Measurements from ENCODE around the gene TCOF1. TPM values are rescaled to one million over a fixed set of nuclear protein-coding genes. Genes with fewer than 3 reads are reported as not detected.

Gene TCOF1
- total RNA-seq, 1 donor from 2014 or later = 8.3 TPM

Other genes starting within 250 kb of the TCOF1 start
- 5.4 and 9.5 TPM in 2 replicates for gene PDGFRB, start 201.9 kb upstream of the TCOF1 start, total RNA-seq
- under 0.01 TPM in 1 of 2 replicates, not detected in the other for gene CDX1, start 190.9 kb upstream of the TCOF1 start, total RNA-seq
- gene SLC6A7, start 167.6 kb upstream of the TCOF1 start, total RNA-seq = not detected in 2 replicates
- not detected in 2 replicates for gene CAMK2A, start 67.9 kb upstream of the TCOF1 start, total RNA-seq
- 0.22 TPM in 1 of 2 replicates, not detected in the other for gene ARSI, start 54.8 kb upstream of the TCOF1 start, total RNA-seq
- gene CD74, start 55.2 kb downstream of the TCOF1 start, total RNA-seq = 2.0 and 5.8 TPM in 2 replicates
- 2,426 and 2,980 TPM in 2 replicates for gene RPS14, start 92.0 kb downstream of the TCOF1 start, total RNA-seq
- gene NDST1, start 150.4 kb downstream of the TCOF1 start, total RNA-seq = 22.6 and 27.5 TPM in 2 replicates

Measured in lung microvascular endothelial cell (primary cell).